Measurements from ENCODE around the gene MRTFA.

Gene MRTFA

DNA sequence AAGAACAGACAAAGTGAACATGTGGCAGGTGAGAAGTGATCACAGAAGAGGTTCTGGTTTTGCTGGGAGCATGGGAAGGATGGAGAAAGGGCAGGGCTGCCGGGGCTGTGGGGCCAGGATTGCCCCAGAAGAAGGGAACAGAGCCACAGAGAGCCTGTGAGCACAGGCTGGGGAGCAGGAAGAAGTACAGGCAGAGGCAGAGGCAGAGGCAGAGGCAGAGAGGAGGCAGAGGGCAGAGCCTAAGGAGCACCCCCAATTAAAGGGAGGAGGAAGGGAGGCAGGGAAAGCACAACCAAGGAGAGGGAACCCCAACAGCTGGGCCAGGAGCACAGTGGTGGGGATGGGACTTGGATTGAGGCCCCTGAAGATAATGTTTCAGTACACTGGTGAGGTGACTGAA is 214.6 kb downstream of the MRTFA start:
- POLR2A ChIA-PET, result no interaction called here
- no peak for DNase-seq (ENCODE audit: extremely low spot score)
- TF ChIP-seq NFRKB (IDR thresholded peaks at IDR 0.05), result no peak
- CTCF ChIA-PET, result no interaction called here

DNA sequence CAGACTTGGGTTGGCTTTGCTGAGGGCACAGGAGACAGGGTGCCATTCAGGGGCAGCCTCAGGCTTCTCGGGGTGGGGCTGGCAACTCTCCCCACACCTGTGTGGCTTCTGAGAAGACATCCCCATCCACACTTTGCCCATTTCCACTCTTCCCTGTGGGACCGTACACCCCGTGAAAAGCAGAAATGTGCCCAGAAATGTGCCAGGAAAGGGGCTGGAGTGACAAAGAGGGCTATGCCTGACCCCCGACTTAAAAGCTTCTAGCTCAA is 215.5 kb downstream of the MRTFA start:
- no peak for DNase-seq (ENCODE audit: extremely low spot score)
- POLR2A ChIA-PET, result no interaction called here
- no peak for TF ChIP-seq NFRKB (IDR thresholded peaks at IDR 0.05)
- no peak for TF ChIP-seq LEF1 (IDR thresholded peaks at IDR 0.05; ENCODE audit: borderline replicate concordance)
- TF ChIP-seq ZNF384 (IDR thresholded peaks at IDR 0.05), result no peak
- TF ChIP-seq ELF4 (IDR thresholded peaks at IDR 0.05), result no peak
- CTCF ChIA-PET, result interaction anchor here (0.6 kb wide), 1 partner anchor 97 kb away, joined by 3 read pairs; no protein-coding TSS in a partner anchor

DNA sequence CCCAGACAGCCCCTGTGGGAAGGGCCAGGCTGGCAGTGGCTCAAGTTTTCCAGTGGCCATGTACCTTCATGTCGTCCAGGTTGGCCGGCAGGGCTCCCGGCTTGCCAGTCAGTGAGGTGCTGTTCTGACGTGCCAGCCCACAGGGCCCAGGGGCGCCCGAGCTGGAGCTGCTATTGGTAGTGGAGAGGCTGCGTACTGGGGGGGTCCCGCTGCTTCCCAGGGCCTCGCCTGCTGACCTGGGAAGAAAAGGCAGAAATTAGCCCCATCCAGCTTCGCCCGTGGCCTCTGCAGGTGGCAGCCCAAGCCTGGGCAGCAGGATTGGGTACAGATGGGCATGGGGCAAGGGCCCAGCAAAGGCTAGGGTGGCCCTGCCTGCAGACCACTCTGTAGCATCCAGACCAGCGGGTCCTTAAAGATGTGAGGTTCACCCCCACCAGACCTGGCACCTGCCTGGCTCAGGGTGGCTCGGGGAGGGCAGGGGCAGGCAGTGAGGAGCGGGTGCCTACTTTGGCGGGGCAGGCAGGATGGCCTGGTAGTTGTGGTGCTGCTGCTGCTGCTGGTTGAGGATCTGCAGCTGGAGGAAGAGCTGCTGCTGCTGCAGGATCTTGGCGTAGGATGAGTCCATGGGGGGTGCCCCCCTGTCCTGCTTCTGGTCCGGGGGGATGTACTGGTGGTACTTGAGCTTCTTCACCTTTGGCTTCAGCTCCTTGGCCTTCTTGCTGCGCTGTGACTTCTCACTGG is 216.0 kb downstream of the MRTFA start:
- ChIA-PET POLR2A (no interaction called here), CTCF (interaction anchor here (0.6 kb wide), 1 partner anchor 97 kb away, joined by 3 read pairs; no protein-coding TSS in a partner anchor)
- no peak for DNase-seq (ENCODE audit: extremely low spot score)
- TF ChIP-seq LEF1 (IDR thresholded peaks at IDR 0.05; ENCODE audit: borderline replicate concordance) (no peak), SP1 (IDR thresholded peaks at IDR 0.05) (no peak), ARNT (IDR thresholded peaks at IDR 0.05) (no peak), TARDBP (IDR thresholded peaks at IDR 0.05) (no peak), BHLHE40 (IDR thresholded peaks at IDR 0.05; ENCODE audit: borderline replicate concordance) (no peak), ELF4 (IDR thresholded peaks at IDR 0.05) (no peak), FOXA1 (IDR thresholded peaks at IDR 0.05) (no peak), CTBP1 (IDR thresholded peaks at IDR 0.05; ENCODE audit: borderline replicate concordance) (no peak), L3MBTL2 (conservative IDR thresholded peaks at IDR 0.05) (no peak), FOXK2 (IDR thresholded peaks at IDR 0.05) (no peak)

DNA sequence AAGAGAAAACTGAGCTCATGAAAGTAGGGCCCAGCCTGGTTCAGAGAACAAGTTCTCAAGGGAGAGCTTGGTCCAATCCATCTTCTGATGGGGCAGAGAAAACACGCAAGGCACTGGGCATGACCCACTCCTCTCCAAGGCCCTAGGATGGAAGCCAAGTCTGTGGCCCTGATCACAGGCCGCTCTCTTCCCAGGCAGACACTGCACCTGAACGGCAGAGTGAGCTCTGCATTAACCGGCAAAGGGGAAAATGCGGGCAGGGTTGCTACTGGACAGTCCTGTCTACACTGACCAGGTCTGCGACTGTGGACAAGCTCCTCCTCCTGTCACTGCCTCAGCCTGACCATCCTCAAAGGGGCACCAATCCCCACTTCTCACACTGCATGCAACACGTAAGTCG is 216.8 kb downstream of the MRTFA start:
- no peak for TF ChIP-seq HDGF (IDR thresholded peaks at IDR 0.05; ENCODE audit: borderline replicate concordance)
- no peak for TF ChIP-seq BHLHE40 (IDR thresholded peaks at IDR 0.05; ENCODE audit: borderline replicate concordance)
- TF ChIP-seq SUZ12 (IDR thresholded peaks at IDR 0.05), result no peak
- no peak for TF ChIP-seq FOXA1 (IDR thresholded peaks at IDR 0.05)
- no peak for TF ChIP-seq LEF1 (IDR thresholded peaks at IDR 0.05; ENCODE audit: borderline replicate concordance)
- no peak for TF ChIP-seq ELF4 (IDR thresholded peaks at IDR 0.05)
- no peak for TF ChIP-seq FOXK2 (IDR thresholded peaks at IDR 0.05)
- TF ChIP-seq ZNF384 (IDR thresholded peaks at IDR 0.05), result no peak
- TF ChIP-seq TARDBP (IDR thresholded peaks at IDR 0.05), result no peak
- TF ChIP-seq NFRKB (IDR thresholded peaks at IDR 0.05), result no peak
- no peak for TF ChIP-seq CTBP1 (IDR thresholded peaks at IDR 0.05; ENCODE audit: borderline replicate concordance)
- TF ChIP-seq L3MBTL2 (conservative IDR thresholded peaks at IDR 0.05), result no peak
- TF ChIP-seq SP1 (IDR thresholded peaks at IDR 0.05), result no peak
- TF ChIP-seq, protein P1, sequence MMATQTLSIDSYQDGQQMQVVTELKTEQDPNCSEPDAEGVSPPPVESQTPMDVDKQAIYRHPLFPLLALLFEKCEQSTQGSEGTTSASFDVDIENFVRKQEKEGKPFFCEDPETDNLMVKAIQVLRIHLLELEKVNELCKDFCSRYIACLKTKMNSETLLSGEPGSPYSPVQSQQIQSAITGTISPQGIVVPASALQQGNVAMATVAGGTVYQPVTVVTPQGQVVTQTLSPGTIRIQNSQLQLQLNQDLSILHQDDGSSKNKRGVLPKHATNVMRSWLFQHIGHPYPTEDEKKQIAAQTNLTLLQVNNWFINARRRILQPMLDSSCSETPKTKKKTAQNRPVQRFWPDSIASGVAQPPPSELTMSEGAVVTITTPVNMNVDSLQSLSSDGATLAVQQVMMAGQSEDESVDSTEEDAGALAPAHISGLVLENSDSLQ (IDR thresholded peaks at IDR 0.05), result no peak
- TF ChIP-seq ARNT (IDR thresholded peaks at IDR 0.05), result no peak
- no peak for TF ChIP-seq FOXM1 (IDR thresholded peaks at IDR 0.05; ENCODE audit: borderline replicate concordance)
- POLR2A ChIA-PET, result interaction anchor here (1.1 kb wide), 1 partner anchor 232 kb away, joined by 3 read pairs; no protein-coding TSS in a partner anchor
- DNase-seq (ENCODE audit: extremely low spot score), result no peak
- CTCF ChIA-PET, result interaction anchor here (0.6 kb wide), 1 partner anchor 30 kb away, joined by 4 read pairs; no protein-coding TSS in a partner anchor

DNA sequence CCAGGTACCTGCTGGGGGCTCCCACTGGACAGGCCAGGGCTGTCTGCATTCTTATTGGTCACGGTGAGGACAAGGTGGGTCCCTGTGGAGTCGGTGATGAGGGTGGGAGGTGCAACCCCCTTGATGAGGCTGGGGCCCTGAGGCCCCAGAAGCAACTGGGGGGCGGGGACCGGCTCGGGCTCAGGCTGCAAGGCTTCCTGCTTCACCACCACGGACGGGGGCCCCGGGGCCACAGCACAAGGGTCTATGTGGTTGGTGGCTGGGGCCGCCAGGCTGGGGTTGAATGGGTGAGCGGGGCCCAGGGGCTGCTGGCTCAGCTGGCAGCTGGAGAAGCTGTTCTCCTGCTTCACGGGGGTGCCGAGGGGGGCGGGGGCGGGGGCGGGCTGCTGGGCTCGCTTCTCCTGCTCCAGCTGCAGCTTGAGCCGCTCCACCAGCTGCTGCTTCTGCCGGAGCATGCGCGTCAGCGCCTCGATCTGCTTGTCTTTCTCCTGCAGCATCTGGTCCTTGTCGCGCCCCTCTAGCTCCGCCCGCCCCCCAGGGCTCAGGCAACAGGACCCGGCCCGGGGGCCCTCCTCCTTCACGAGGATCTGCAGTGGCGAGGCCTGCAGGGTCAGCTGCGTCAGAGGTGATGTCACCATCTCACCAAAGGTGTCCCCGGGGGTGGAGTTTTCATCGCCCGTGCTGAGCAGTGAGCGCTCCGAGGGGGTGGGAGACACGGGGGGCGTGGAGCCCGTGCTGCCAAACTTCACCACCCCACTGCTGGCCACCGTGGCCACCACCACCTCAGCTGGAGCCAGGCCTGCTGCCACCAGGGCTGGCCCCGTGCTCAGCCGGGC is 217.9 kb downstream of the MRTFA start:
- TF ChIP-seq NFRKB (IDR thresholded peaks at IDR 0.05) (no peak), FOXA1 (IDR thresholded peaks at IDR 0.05) (no peak), SP1 (IDR thresholded peaks at IDR 0.05) (no peak), L3MBTL2 (conservative IDR thresholded peaks at IDR 0.05) (no peak), ELF4 (IDR thresholded peaks at IDR 0.05) (no peak), HDGF (IDR thresholded peaks at IDR 0.05; ENCODE audit: borderline replicate concordance) (no peak), LEF1 (IDR thresholded peaks at IDR 0.05; ENCODE audit: borderline replicate concordance) (no peak), SUZ12 (IDR thresholded peaks at IDR 0.05) (no peak)
- ChIA-PET CTCF (no interaction called here), POLR2A (interaction anchor here (1.1 kb wide), 1 partner anchor 233 kb away, joined by 3 read pairs; no protein-coding TSS in a partner anchor)
- no peak for DNase-seq (ENCODE audit: extremely low spot score)

DNA sequence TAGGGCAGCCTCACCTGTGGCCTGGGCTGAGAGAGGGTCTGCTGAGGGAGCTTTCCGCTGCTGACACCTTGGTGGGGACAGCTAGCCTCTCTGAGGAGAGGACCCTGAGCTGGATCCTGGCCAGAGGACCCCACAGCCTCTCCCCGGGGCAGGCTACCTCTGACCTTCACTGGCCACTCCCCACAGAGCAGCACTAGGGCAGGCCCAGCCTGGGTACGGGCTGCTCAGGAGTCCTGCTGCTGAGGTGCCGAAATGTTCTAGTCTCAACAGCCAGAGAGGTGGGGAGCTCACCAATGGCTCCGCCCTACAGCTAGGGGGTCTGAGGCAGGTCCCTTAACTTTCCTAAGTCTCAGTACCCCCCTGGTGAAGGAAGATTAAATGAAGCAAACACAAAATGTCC is 218.6 kb downstream of the MRTFA start:
- CTCF ChIA-PET, result no interaction called here
- DNase-seq (ENCODE audit: extremely low spot score), result no peak
- POLR2A ChIA-PET, result no interaction called here
- no peak for TF ChIP-seq HDGF (IDR thresholded peaks at IDR 0.05; ENCODE audit: borderline replicate concordance)
- no peak for TF ChIP-seq BHLHE40 (IDR thresholded peaks at IDR 0.05; ENCODE audit: borderline replicate concordance)
- no peak for TF ChIP-seq FOXK2 (IDR thresholded peaks at IDR 0.05)
- TF ChIP-seq CTBP1 (IDR thresholded peaks at IDR 0.05; ENCODE audit: borderline replicate concordance), result no peak
- no peak for TF ChIP-seq LEF1 (IDR thresholded peaks at IDR 0.05; ENCODE audit: borderline replicate concordance)
- TF ChIP-seq, protein P1 (IDR thresholded peaks at IDR 0.05), result no peak
- TF ChIP-seq FOXM1 (IDR thresholded peaks at IDR 0.05; ENCODE audit: borderline replicate concordance), result no peak
- no peak for TF ChIP-seq ZNF384 (IDR thresholded peaks at IDR 0.05)

DNA sequence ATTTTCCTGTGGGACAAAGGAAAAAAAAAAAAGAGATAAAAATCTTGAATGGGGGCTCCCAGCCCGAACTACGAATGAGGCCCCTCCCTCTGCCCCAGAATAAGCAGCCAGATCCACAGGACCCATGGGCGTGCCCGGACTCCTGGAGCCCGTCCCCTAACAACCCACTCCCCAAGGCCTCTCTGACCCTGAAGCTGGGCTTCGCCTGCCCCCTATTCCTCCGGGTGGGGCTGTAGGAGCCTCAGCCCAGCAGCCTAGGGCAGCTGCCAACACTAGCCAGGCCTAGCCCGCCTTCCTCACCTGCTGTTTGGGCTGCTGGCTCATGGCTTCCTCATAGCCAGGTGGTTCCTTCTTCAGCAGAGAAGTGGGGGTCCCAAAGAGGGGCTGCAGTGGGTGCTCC is 219.5 kb downstream of the MRTFA start:
- no peak for TF ChIP-seq FOXA1 (IDR thresholded peaks at IDR 0.05)
- no peak for TF ChIP-seq FOXM1 (IDR thresholded peaks at IDR 0.05; ENCODE audit: borderline replicate concordance)
- TF ChIP-seq LEF1 (IDR thresholded peaks at IDR 0.05; ENCODE audit: borderline replicate concordance), result no peak
- no peak for TF ChIP-seq SP1 (IDR thresholded peaks at IDR 0.05)
- TF ChIP-seq, protein P1 (IDR thresholded peaks at IDR 0.05), result no peak
- no peak for TF ChIP-seq NFRKB (IDR thresholded peaks at IDR 0.05)
- ChIA-PET POLR2A (interaction anchor here (1.2 kb wide), 1 partner anchor 373 kb away, joined by 3 read pairs; no protein-coding TSS in a partner anchor), CTCF (no interaction called here)
- no peak for DNase-seq (ENCODE audit: extremely low spot score)
